ENCODE data around the gene FGFR3.
A peak's percentile ranks its signal among the peaks of the same experiment; 100 is the strongest.

Gene FGFR3

GRCh38 chr4:1803523-1804423 lies 10.7 kb downstream of the FGFR3 start:
- 94% methylated on average over 51 of the region's 51 CpGs for WGBS
- Histone ChIP-seq H3K4ac (ENCODE audit: low read depth in 1 of 2, low read length in 2 of 2) (no peak overlapping the region), H4K8ac (ENCODE audit: low read length) (no peak overlapping the region), H2AFZ (ENCODE audit: low read depth, low read length) (no peak overlapping the region), H3K18ac (ENCODE audit: low read depth in 1 of 2, low read length in 2 of 2) (no peak overlapping the region), H3K27ac (ENCODE audit: low read length, poor library complexity, severe bottlenecking) (no peak overlapping the region), H3K4me2 (ENCODE audit: low read length, poor library complexity, severe bottlenecking) (no peak overlapping the region), H3K36me3 (ENCODE audit: control insufficient read depth in 1 of 2, insufficient read depth in 2 of 2, low read depth in 1 of 2, low read length in 2 of 2) (peaks cover 0 to 8% of the 10 kb centered on the region in 2 experiments), H3K14ac (ENCODE audit: low read length in 2 of 2) (no peak overlapping the region), H4K91ac (ENCODE audit: low read length) (no peak overlapping the region), H3K4me3 (ENCODE audit: insufficient read depth in 1 of 2, low read depth in 1 of 2, low read length in 2 of 2) (no peak overlapping the region), H2BK5ac (ENCODE audit: low read depth, low read length, poor library complexity, severe bottlenecking) (no peak overlapping the region), H3K79me1 (replicated peaks; ENCODE audit: low read length, poor library complexity, severe bottlenecking) (no peaks in the 10 kb centered on the region), H3K23ac (ENCODE audit: low read length in 2 of 2) (no peak overlapping the region), H3K4me1 (ENCODE audit: control insufficient read depth, insufficient read depth, low read depth, low read length) (peaks cover 2% of the 10 kb centered on the region), H3K9ac (ENCODE audit: low read length) (no peak overlapping the region), H2BK120ac (ENCODE audit: low read depth, low read length) (no peak overlapping the region), H2BK12ac (ENCODE audit: low read length in 2 of 2) (no peak overlapping the region), H2AK5ac (ENCODE audit: low read length, severe bottlenecking) (no peak overlapping the region), H2BK15ac (ENCODE audit: low read depth, poor library complexity, severe bottlenecking) (no peak overlapping the region), H3K9me3 (ENCODE audit: control insufficient read depth, low read length) (no peaks in the 10 kb centered on the region), H3K27me3 (ENCODE audit: control insufficient read depth in 1 of 2, insufficient read depth in 1 of 2, low read length in 2 of 2) (peaks cover 0 to 36% of the 10 kb centered on the region in 2 experiments)
- DNase-seq: no peak

- peak overlapping the region; percentile 43 for H4K91ac ChIP-seq (ENCODE audit: low read length)
- no peak overlapping the region for H2BK12ac ChIP-seq (ENCODE audit: low read length in 2 of 2)
- H2AFZ ChIP-seq (ENCODE audit: low read depth, low read length): no peak overlapping the region
- no peak overlapping the region for H2BK5ac ChIP-seq (ENCODE audit: low read depth, low read length, poor library complexity, severe bottlenecking)
- H3K23ac ChIP-seq (ENCODE audit: low read length in 2 of 2): no peak overlapping the region
- H3K4me2 ChIP-seq (ENCODE audit: low read length, poor library complexity, severe bottlenecking): no peak overlapping the region
- H3K4me3 ChIP-seq (ENCODE audit: insufficient read depth in 1 of 2, low read depth in 1 of 2, low read length in 2 of 2): no peak overlapping the region
- H3K27me3 ChIP-seq (ENCODE audit: control insufficient read depth in 1 of 2, insufficient read depth in 1 of 2, low read length in 2 of 2): peaks cover 0 to 26% of the 10 kb centered on the region in 2 experiments
- no peak for DNase-seq
- no peak overlapping the region for H4K8ac ChIP-seq (ENCODE audit: low read length)
- H3K79me1 ChIP-seq (replicated peaks; ENCODE audit: low read length, poor library complexity, severe bottlenecking): no peaks in the 10 kb centered on the region
- no peak overlapping the region for H3K14ac ChIP-seq (ENCODE audit: low read length in 2 of 2)
- H3K18ac ChIP-seq (ENCODE audit: low read depth in 1 of 2, low read length in 2 of 2): no peak overlapping the region
- no peaks in the 10 kb centered on the region for H3K9me3 ChIP-seq (ENCODE audit: control insufficient read depth, low read length)
- H3K27ac ChIP-seq (ENCODE audit: low read length, poor library complexity, severe bottlenecking): no peak overlapping the region
- H3K4me1 ChIP-seq (ENCODE audit: control insufficient read depth, insufficient read depth, low read depth, low read length): peaks cover 2% of the 10 kb centered on the region
- H3K36me3 ChIP-seq (ENCODE audit: control insufficient read depth in 1 of 2, insufficient read depth in 2 of 2, low read depth in 1 of 2, low read length in 2 of 2): peaks cover 0 to 9% of the 10 kb centered on the region in 2 experiments
- no peak overlapping the region for H2BK15ac ChIP-seq (ENCODE audit: low read depth, poor library complexity, severe bottlenecking)
- no peak overlapping the region for H2BK120ac ChIP-seq (ENCODE audit: low read depth, low read length)
- no peak overlapping the region for H3K4ac ChIP-seq (ENCODE audit: low read depth in 1 of 2, low read length in 2 of 2)
- no peak overlapping the region for H3K9ac ChIP-seq (ENCODE audit: low read length)
- WGBS: 93% methylated on average over 37 of the region's 37 CpGs
- H2AK5ac ChIP-seq (ENCODE audit: low read length, severe bottlenecking): no peak overlapping the region
These were observed 11.8 kb downstream of the FGFR3 start for GRCh38 chr4:1804638-1805492.

GRCh38 chr4:1805493-1806222 lies 12.6 kb downstream of the FGFR3 start:
- peaks cover under 1% of the 10 kb centered on the region for H3K79me1 ChIP-seq (replicated peaks; ENCODE audit: low read length, poor library complexity, severe bottlenecking)
- no peak overlapping the region for H3K14ac ChIP-seq (ENCODE audit: low read length in 2 of 2)
- no peak overlapping the region for H2BK15ac ChIP-seq (ENCODE audit: low read depth, poor library complexity, severe bottlenecking)
- no peak overlapping the region for H3K18ac ChIP-seq (ENCODE audit: low read depth in 1 of 2, low read length in 2 of 2)
- no peak overlapping the region for H4K91ac ChIP-seq (ENCODE audit: low read length)
- H2BK120ac ChIP-seq (ENCODE audit: low read depth, low read length): no peak overlapping the region
- no peak overlapping the region for H3K4me2 ChIP-seq (ENCODE audit: low read length, poor library complexity, severe bottlenecking)
- WGBS: 92% methylated on average over 46 of the region's 47 CpGs
- no peaks in the 10 kb centered on the region for H3K9me3 ChIP-seq (ENCODE audit: control insufficient read depth, low read length)
- H3K4me1 ChIP-seq (ENCODE audit: control insufficient read depth, insufficient read depth, low read depth, low read length): peaks cover 2% of the 10 kb centered on the region
- peaks cover 4 to 14% of the 10 kb centered on the region in 2 experiments for H3K36me3 ChIP-seq (ENCODE audit: control insufficient read depth in 1 of 2, insufficient read depth in 2 of 2, low read depth in 1 of 2, low read length in 2 of 2)
- H3K4me3 ChIP-seq (ENCODE audit: insufficient read depth in 1 of 2, low read depth in 1 of 2, low read length in 2 of 2): no peak overlapping the region
- H2AK5ac ChIP-seq (ENCODE audit: low read length, severe bottlenecking): no peak overlapping the region
- no peak overlapping the region for H3K27ac ChIP-seq (ENCODE audit: low read length, poor library complexity, severe bottlenecking)
- no peak overlapping the region for H3K23ac ChIP-seq (ENCODE audit: low read length in 2 of 2)
- no peak overlapping the region for H2BK12ac ChIP-seq (ENCODE audit: low read length in 2 of 2)
- no peak for DNase-seq
- no peak overlapping the region for H4K8ac ChIP-seq (ENCODE audit: low read length)
- no peak overlapping the region for H2AFZ ChIP-seq (ENCODE audit: low read depth, low read length)
- H2BK5ac ChIP-seq (ENCODE audit: low read depth, low read length, poor library complexity, severe bottlenecking): no peak overlapping the region
- no peak overlapping the region for H3K9ac ChIP-seq (ENCODE audit: low read length)
- H3K4ac ChIP-seq (ENCODE audit: low read depth in 1 of 2, low read length in 2 of 2): no peak overlapping the region
- peaks cover 0 to 26% of the 10 kb centered on the region in 2 experiments for H3K27me3 ChIP-seq (ENCODE audit: control insufficient read depth in 1 of 2, insufficient read depth in 1 of 2, low read length in 2 of 2)
